Measurements from ENCODE around the gene PARD3.

PARD3 gene

GRCh38 chr10:34299105-34299611 is 515.9 kb downstream of the PARD3 start:
- Histone ChIP-seq H3K9me3 (ENCODE audit: control insufficient read depth, insufficient read depth, low read length) (no peaks in the 10 kb centered on the region), H3K9me2 (replicated peaks; ENCODE audit: control insufficient read depth, low read length) (no peaks in the 10 kb centered on the region), H3K27me3 (ENCODE audit: control insufficient read depth, low read length) (no peaks in the 10 kb centered on the region), H3K4me3 (ENCODE audit: low read length) (no peak overlapping the region), H3K36me3 (ENCODE audit: control insufficient read depth, low read length) (no peaks in the 10 kb centered on the region), H3K4me1 (ENCODE audit: control insufficient read depth, low read length) (no peaks in the 10 kb centered on the region), H4K20me1 (ENCODE audit: control insufficient read depth, insufficient read depth, low read depth, low read length) (no peaks in the 10 kb centered on the region), H3F3A (ENCODE audit: control insufficient read depth, insufficient read depth) (no peaks in the 10 kb centered on the region), H3K27ac (ENCODE audit: low read depth, low read length) (no peak overlapping the region), H3K4me2 (ENCODE audit: low read length) (no peak overlapping the region), H3K79me2 (ENCODE audit: control insufficient read depth, low read length) (no peaks in the 10 kb centered on the region)
- no peak for TF ChIP-seq EZH2phosphoT487 (IDR thresholded peaks at IDR 0.05; ENCODE audit: borderline replicate concordance, low read length)
- TF ChIP-seq CTCF (IDR thresholded peaks at IDR 0.05; ENCODE audit: low read depth, low read length, poor library complexity, severe bottlenecking): no peak

- no peaks in the 10 kb centered on the region for H4K20me1 ChIP-seq (ENCODE audit: control insufficient read depth, insufficient read depth, low read depth, low read length)
- no peaks in the 10 kb centered on the region for H3F3A ChIP-seq (ENCODE audit: control insufficient read depth, insufficient read depth)
- no peaks in the 10 kb centered on the region for H3K79me2 ChIP-seq (ENCODE audit: control insufficient read depth, low read length)
- 0 out of 2 replicates have a peak, but pooled peaks cover 2% of the 10 kb centered on the region for H3K27me3 ChIP-seq (ENCODE audit: control insufficient read depth, low read length)
- H3K9me3 ChIP-seq (ENCODE audit: control insufficient read depth, insufficient read depth, low read length): no peaks in the 10 kb centered on the region
- no peaks in the 10 kb centered on the region for H3K4me1 ChIP-seq (ENCODE audit: control insufficient read depth, low read length)
- TF ChIP-seq EZH2phosphoT487 (IDR thresholded peaks at IDR 0.05; ENCODE audit: borderline replicate concordance, low read length) (no peak), CTCF (IDR thresholded peaks at IDR 0.05; ENCODE audit: low read depth, low read length, poor library complexity, severe bottlenecking) (no peak)
- H3K9me2 ChIP-seq (replicated peaks; ENCODE audit: control insufficient read depth, low read length): no peaks in the 10 kb centered on the region
- no peaks in the 10 kb centered on the region for H3K36me3 ChIP-seq (ENCODE audit: control insufficient read depth, low read length)
- no peak overlapping the region for H3K4me3 ChIP-seq (ENCODE audit: low read length)
- no peak overlapping the region for H3K4me2 ChIP-seq (ENCODE audit: low read length)
- no peak overlapping the region for H3K27ac ChIP-seq (ENCODE audit: low read depth, low read length)
Measured at GRCh38 chr10:34298346-34298818, 516.7 kb downstream of the PARD3 start.

GRCh38 chr10:34297541-34298345 is 517.4 kb downstream of the PARD3 start:
- TF ChIP-seq CTCF (IDR thresholded peaks at IDR 0.05; ENCODE audit: low read depth, low read length, poor library complexity, severe bottlenecking): no peak
- no peak for TF ChIP-seq EZH2phosphoT487 (IDR thresholded peaks at IDR 0.05; ENCODE audit: borderline replicate concordance, low read length)
- H3K4me1 ChIP-seq (ENCODE audit: control insufficient read depth, low read length): no peaks in the 10 kb centered on the region
- H3K4me2 ChIP-seq (ENCODE audit: low read length): no peak overlapping the region
- H4K20me1 ChIP-seq (ENCODE audit: control insufficient read depth, insufficient read depth, low read depth, low read length): no peaks in the 10 kb centered on the region
- no peak overlapping the region for H3K4me3 ChIP-seq (ENCODE audit: low read length)
- H3K9me2 ChIP-seq (replicated peaks; ENCODE audit: control insufficient read depth, low read length): no peaks in the 10 kb centered on the region
- H3K27ac ChIP-seq (ENCODE audit: low read depth, low read length): no peak overlapping the region
- no peaks in the 10 kb centered on the region for H3F3A ChIP-seq (ENCODE audit: control insufficient read depth, insufficient read depth)
- H3K27me3 ChIP-seq (ENCODE audit: control insufficient read depth, low read length): 0 out of 2 replicates have a peak, but pooled peaks cover 2% of the 10 kb centered on the region
- no peaks in the 10 kb centered on the region for H3K9me3 ChIP-seq (ENCODE audit: control insufficient read depth, insufficient read depth, low read length)
- no peaks in the 10 kb centered on the region for H3K79me2 ChIP-seq (ENCODE audit: control insufficient read depth, low read length)
- H3K36me3 ChIP-seq (ENCODE audit: control insufficient read depth, low read length): no peaks in the 10 kb centered on the region
